Fibroblast of lung (primary cell): Measurements from ENCODE around the gene PNLDC1. TPM values are rescaled to one million over a fixed set of nuclear protein-coding genes. Genes with fewer than 3 reads are reported as not detected.
"Not testable (repeated sequence)": the region's sequence is repeated elsewhere in the genome, so short reads cannot be mapped to it uniquely, and the experiment has no call there.

Experiments
- DNase-seq, 2 donors: peaks; one replicate each; pipeline versions ENCODE4 v3.0.0 to v3.0.0-alpha.2; 2010; ENCODE audit warnings: low read depth in 2 of 2
- H2AFZ ChIP-seq: 2 replicates; pipeline ENCODE4 v1.5.1; 2012; ENCODE audit warnings: low read length, control low read depth, inconsistent platforms
- H3K27ac ChIP-seq: 2 replicates; pipeline ENCODE4 v1.5.1; 2011; ENCODE audit warnings: low read length, control low read depth; ENCODE audit not compliant: insufficient read depth
- H3K27me3 ChIP-seq: 2 replicates; pipeline ENCODE4 v1.5.1; 2011; ENCODE audit warnings: mild to moderate bottlenecking, low read length; ENCODE audit not compliant: control insufficient read depth, insufficient read depth
- H3K36me3 ChIP-seq: 2 replicates; pipeline ENCODE4 v1.5.1; 2011; ENCODE audit warnings: low read length; ENCODE audit not compliant: control insufficient read depth, insufficient read depth
- H3K4me1 ChIP-seq: 2 replicates; pipeline ENCODE4 v1.5.1; 2011; ENCODE audit warnings: low read length; ENCODE audit not compliant: control insufficient read depth, insufficient read depth; ENCODE audit errors: extremely low read depth
- H3K4me2 ChIP-seq: 2 replicates; pipeline ENCODE4 v1.5.1; 2011; ENCODE audit warnings: low read length, control low read depth; ENCODE audit not compliant: insufficient read depth; ENCODE audit errors: extremely low read depth
- H3K4me3 ChIP-seq, 4 experiments: fragments of 200-600 bp in 1 of 4; sonication (generic) in 1 of 4; replicated peaks in 1 of 4; 2 replicates each; pipeline ENCODE4 v1.5.1; 2011 to 2016; ENCODE audit warnings: low read length in 4 of 4, low read depth in 3 of 4, mild to moderate bottlenecking in 3 of 4, control low read depth in 2 of 4, inconsistent platforms in 1 of 4, mixed read lengths in 1 of 4; ENCODE audit not compliant: insufficient read depth in 1 of 4; ENCODE audit errors: control extremely low read depth in 1 of 4
- H3K79me2 ChIP-seq: 2 replicates; pipeline ENCODE4 v1.5.1; 2012; ENCODE audit warnings: mild to moderate bottlenecking, low read length, inconsistent platforms; ENCODE audit not compliant: control insufficient read depth, insufficient read depth
- H3K9ac ChIP-seq: 2 replicates; pipeline ENCODE4 v1.5.1; 2011; ENCODE audit warnings: mild to moderate bottlenecking, low read length, control low read depth; ENCODE audit not compliant: insufficient read depth
- H3K9me3 ChIP-seq: 2 replicates; pipeline ENCODE4 v1.5.1; 2012; ENCODE audit warnings: low read depth, low read length; ENCODE audit not compliant: control insufficient read depth, insufficient read depth
- H4K20me1 ChIP-seq: 2 replicates; pipeline ENCODE4 v1.5.1; 2011; ENCODE audit warnings: low read length; ENCODE audit not compliant: control insufficient read depth, insufficient read depth; ENCODE audit errors: extremely low read depth
- EZH2 ChIP-seq: IDR thresholded peaks from 2 replicates; pipeline ENCODE4 v1.5.1; 2012; ENCODE audit warnings: low read length, control low read depth, mild to moderate bottlenecking; ENCODE audit errors: missing control alignments
- polyA plus RNA-seq, 2 donors: library from polyadenylated mRNA; depleted of rRNA in 1 of 2; stranded (reverse) in 1 of 2; unstranded in 1 of 2; fragments of >200 nt; gene quantifications; 2 replicates each; pipeline ENCODE4 v1.2.1, GENCODE V29; 2011 to 2012; ENCODE audit warnings: missing spikeins in 1 of 2
- total RNA-seq: library from RNA; depleted of rRNA; stranded (reverse); fragments of >200 nt; gene quantifications from 2 replicates; pipeline ENCODE4 v1.2.1, GENCODE V29; 2014
- TF ChIP-seq, protein P1 (sequence below), 2 donors: IDR thresholded peaks in 1 of 2; conservative IDR thresholded peaks in 1 of 2; 1 replicate in 1 of 2; 2 replicates in 1 of 2; pipeline ENCODE4 v1.5.1; 2011 to 2012; ENCODE audit warnings: low read length in 2 of 2, control low read depth in 1 of 2, inconsistent platforms in 1 of 2, low read depth in 1 of 2, mild to moderate bottlenecking in 1 of 2

PNLDC1 gene
- total and polyA plus RNA-seq, 2 donors (not counting 1 experiment from before 2014, with no cell fraction given) = not detected

DNA sequence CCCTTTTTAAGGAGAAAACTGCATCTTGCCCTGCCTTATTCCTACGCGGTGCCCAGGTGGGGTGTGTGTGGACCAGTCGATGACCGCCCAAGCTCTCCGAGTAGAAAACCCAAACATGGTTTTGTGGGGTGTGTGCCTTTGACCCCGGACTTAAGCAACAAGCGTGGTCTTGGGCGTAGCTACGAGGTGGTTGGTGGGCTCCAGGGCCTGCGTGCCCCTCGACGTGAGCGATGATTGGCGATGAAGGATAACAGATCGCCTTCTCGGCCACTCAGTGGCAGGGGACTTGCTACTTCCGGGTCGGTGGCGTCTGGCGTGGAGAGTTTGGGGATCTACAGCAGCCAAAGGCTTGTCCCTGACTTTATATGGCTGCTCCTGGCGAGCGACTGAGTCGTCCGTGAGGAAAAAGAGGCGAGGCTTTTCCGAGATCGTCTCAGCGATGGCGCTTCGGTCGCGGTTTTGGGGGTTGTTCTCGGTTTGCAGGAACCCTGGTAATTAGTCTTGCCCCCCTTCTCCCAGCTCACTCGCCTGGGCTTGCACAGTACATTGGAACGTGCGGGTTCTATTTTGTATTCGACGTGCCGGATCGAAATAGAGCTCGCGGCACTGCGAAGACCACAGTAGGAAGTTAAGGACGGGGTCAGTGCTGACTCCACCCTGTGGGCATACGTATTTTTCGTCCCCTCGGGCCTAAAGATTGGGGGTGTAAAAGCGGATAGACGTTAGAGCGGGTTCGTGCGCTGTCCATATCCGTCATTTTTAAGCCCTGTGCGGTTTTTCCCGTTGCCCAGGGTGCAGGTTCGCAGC is 9.7 kb upstream of the PNLDC1 start, which contains the start of gene MRPL18:
MRPL18 (plus strand) TSS at position 319 of the 807 bp plus-strand sequence; CDS start at position 440, 121 bp downstream.
- DNase-seq = peak; percentile 98 to 99
- Histone ChIP-seq H3K4me2 (peak within 1 kb of the TSS; percentile 82), H3K4me1 (peaks cover 14% of the 10 kb centered on the region), H3K9ac (peak within 1 kb of the TSS; percentile 95), H3K9me3 (no peaks in the 10 kb centered on the region), H3K79me2 (peaks cover 72% of the 10 kb centered on the region), H4K20me1 (no peaks in the 10 kb centered on the region), H3K27ac (peak within 1 kb of the TSS; percentile 85), H3K36me3 (peaks cover 5% of the 10 kb centered on the region), H2AFZ (peak within 1 kb of the TSS; percentile 89), H3K4me3 (peak within 1 kb of the TSS; percentile 72 to 98 (median 90)), H3K27me3 (no peaks in the 10 kb centered on the region)
- no peak for TF ChIP-seq EZH2
- TF ChIP-seq, protein P1, sequence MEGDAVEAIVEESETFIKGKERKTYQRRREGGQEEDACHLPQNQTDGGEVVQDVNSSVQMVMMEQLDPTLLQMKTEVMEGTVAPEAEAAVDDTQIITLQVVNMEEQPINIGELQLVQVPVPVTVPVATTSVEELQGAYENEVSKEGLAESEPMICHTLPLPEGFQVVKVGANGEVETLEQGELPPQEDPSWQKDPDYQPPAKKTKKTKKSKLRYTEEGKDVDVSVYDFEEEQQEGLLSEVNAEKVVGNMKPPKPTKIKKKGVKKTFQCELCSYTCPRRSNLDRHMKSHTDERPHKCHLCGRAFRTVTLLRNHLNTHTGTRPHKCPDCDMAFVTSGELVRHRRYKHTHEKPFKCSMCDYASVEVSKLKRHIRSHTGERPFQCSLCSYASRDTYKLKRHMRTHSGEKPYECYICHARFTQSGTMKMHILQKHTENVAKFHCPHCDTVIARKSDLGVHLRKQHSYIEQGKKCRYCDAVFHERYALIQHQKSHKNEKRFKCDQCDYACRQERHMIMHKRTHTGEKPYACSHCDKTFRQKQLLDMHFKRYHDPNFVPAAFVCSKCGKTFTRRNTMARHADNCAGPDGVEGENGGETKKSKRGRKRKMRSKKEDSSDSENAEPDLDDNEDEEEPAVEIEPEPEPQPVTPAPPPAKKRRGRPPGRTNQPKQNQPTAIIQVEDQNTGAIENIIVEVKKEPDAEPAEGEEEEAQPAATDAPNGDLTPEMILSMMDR (conservative IDR thresholded peaks at IDR 0.05 in 1 of 2, IDR thresholded peaks at IDR 0.05 in 1 of 2; ENCODE audit: low read depth in 1 of 2, low read length in 2 of 2) = no peak

DNA sequence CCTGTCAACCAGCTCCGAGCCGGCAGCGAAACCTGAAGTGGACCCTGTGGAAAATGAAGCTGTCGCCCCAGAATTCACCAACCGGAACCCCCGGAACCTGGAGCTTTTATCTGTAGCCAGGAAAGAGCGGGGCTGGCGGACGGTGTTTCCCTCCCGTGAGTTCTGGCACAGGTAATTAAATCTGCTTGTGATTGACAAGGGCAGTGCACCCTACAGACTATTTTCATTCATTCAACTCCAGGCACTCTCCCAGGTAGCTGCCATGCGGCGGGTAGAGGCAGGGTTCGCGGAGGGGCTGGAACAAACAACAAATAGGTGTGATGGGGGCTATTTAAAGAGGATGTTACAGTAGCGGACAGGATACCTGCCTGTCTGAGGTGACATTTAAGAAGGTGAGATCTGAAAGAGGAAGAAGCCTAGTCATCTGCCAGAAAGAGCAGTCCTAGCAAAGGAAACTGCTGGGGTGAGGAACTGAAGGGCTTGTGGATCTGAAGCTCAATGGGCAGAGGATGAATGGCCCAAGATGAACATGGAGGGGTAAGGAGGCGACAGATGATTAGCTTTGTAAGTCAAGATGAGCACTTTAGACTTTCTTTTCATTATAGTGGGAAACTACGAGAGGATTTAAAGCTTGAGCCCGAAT is 9.0 kb upstream of the PNLDC1 start:
- no peak for DNase-seq
- Histone ChIP-seq H3K27ac (peak overlapping the region; percentile 79), H2AFZ (peak overlapping the region; percentile 89), H3K9me3 (no peaks in the 10 kb centered on the region), H3K4me3 (peak overlapping the region; percentile 53 to 98 (median 86)), H3K9ac (peak overlapping the region; percentile 57), H3K36me3 (peaks cover 4% of the 10 kb centered on the region), H4K20me1 (no peaks in the 10 kb centered on the region), H3K27me3 (no peaks in the 10 kb centered on the region), H3K4me2 (peak overlapping the region; percentile 82), H3K4me1 (peaks cover 14% of the 10 kb centered on the region), H3K79me2 (peaks cover 65% of the 10 kb centered on the region)
- no peak for TF ChIP-seq EZH2
- TF ChIP-seq, protein P1 (conservative IDR thresholded peaks at IDR 0.05 in 1 of 2, IDR thresholded peaks at IDR 0.05 in 1 of 2; ENCODE audit: low read depth in 1 of 2, low read length in 2 of 2) = no peak

DNA sequence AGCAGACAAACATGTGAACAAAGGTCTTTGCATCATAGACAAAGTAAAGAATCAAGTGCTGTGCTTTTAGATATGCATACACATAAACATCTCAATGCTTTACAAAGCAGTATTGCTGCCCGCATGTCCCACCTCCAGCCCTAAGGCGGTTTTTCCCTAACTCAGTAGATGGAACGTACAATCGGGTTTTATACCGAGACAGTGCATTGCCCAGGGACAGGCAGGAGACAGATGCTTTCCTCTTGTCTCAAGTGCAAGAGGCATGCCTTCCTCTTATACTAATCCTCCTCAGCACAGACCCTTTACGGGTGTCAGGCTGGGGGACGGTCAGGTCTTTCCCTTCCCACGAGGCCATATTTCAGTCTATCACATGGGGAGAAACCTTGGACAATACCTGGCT is 5.1 kb upstream of the PNLDC1 start:
- not testable (repeated sequence) for H3K9ac ChIP-seq, H3K4me2 ChIP-seq, H3K4me1 ChIP-seq, DNase-seq, H3K4me3 ChIP-seq, H3K27ac ChIP-seq, H4K20me1 ChIP-seq, H2AFZ ChIP-seq, H3K9me3 ChIP-seq, H3K27me3 ChIP-seq, H3K36me3 ChIP-seq
- peaks cover 32% of the 10 kb centered on the region for H3K79me2 ChIP-seq
